A673 (cell line): ENCODE data around the gene NANOS3. TPM values are rescaled to one million over a fixed set of nuclear protein-coding genes. Genes with fewer than 3 reads are reported as not detected.

ENCODE experiments used
- BruUV-seq: library from RNA; stranded (reverse); fragments of 400-500 nt; replicated peaks from 2 replicates; lab custom pipeline; 2021; lab: Mats Ljungman, UMichigan
- CTCF ChIA-PET: fragments of 300-600 bp; sonication (Branson Sonifier 250); formaldehyde crosslinking; loops from one replicate; lab custom pipeline; 2022; ENCODE audit warnings: antibody characterized with exemption; lab: Charles Lee
- POLR2A ChIA-PET: fragments of 300-600 bp; sonication (Branson Sonifier 250); formaldehyde crosslinking; loops from one replicate; lab custom pipeline; 2022; ENCODE audit warnings: antibody characterized with exemption; ENCODE audit not compliant: low non-redundant PET; lab: Charles Lee
- DNase-seq: peaks from one replicate; pipeline ENCODE4 v3.0.0-alpha.2; 2015; ENCODE audit warnings: low spot score
- H3K27ac ChIP-seq: fragments of 200-600 bp; sonication (generic); 2 replicates; pipeline ENCODE4 v1.5.1; 2016; ENCODE audit warnings: mixed run types, low read depth, mild to moderate bottlenecking, mixed read lengths, antibody characterized with exemption, low read length; ENCODE audit not compliant: poor library complexity, severe bottlenecking
- H3K27me3 ChIP-seq: fragments of 200-600 bp; sonication (generic); replicated peaks from 2 replicates; pipeline ENCODE4 v1.6.1; 2017; ENCODE audit warnings: mixed run types, low read depth, mild to moderate bottlenecking, mixed read lengths, antibody characterized with exemption, low read length; ENCODE audit not compliant: insufficient read depth, poor library complexity
- H3K36me3 ChIP-seq: fragments of 200-600 bp; sonication (generic); 2 replicates; pipeline ENCODE4 v1.6.1; 2016; ENCODE audit warnings: mixed run types, mild to moderate bottlenecking, mixed read lengths, antibody characterized with exemption, low read length; ENCODE audit not compliant: insufficient read depth, poor library complexity, severe bottlenecking
- H3K4me1 ChIP-seq: fragments of 200-600 bp; sonication (generic); 2 replicates; pipeline ENCODE4 v1.6.1; 2017; ENCODE audit warnings: mixed run types, mild to moderate bottlenecking, mixed read lengths, antibody characterized with exemption, low read length; ENCODE audit not compliant: insufficient read depth, poor library complexity, severe bottlenecking
- H3K4me3 ChIP-seq: fragments of 200-600 bp; sonication (generic); 2 replicates; pipeline ENCODE4 v1.5.1; 2016; ENCODE audit warnings: low read depth, mixed run types, mild to moderate bottlenecking, mixed read lengths, low read length; ENCODE audit not compliant: poor library complexity, severe bottlenecking
- H3K9me3 ChIP-seq: fragments of 200-600 bp; sonication (generic); 2 replicates; pipeline ENCODE4 v1.6.1; 2016; ENCODE audit warnings: mixed run types, low read depth, mild to moderate bottlenecking, mixed read lengths, antibody characterized with exemption, low read length; ENCODE audit not compliant: poor library complexity, severe bottlenecking
- CTCF ChIP-seq: fragments of 300-800, 200-600 bp; sonication (generic); conservative IDR thresholded peaks from 2 replicates; pipeline ENCODE4 v1.5.1; 2017; ENCODE audit warnings: low read depth, mild to moderate bottlenecking, antibody characterized with exemption, low read length, moderate library complexity, mixed read lengths
- EZH2 ChIP-seq: fragments of 200-600 bp; sonication (generic); IDR thresholded peaks from 2 replicates; pipeline ENCODE4 v1.6.1; 2017; ENCODE audit warnings: borderline replicate concordance, low read depth, mild to moderate bottlenecking, mixed read lengths, antibody characterized with exemption, low read length; ENCODE audit not compliant: poor library complexity, severe bottlenecking
- intact Hi-C: fragments of 100-400 bp; cut with micrococcal nuclease; formaldehyde crosslinking; loops from one replicate; pipeline ENCODE4 v1.10.0; 2022; ENCODE audit not compliant: unreplicated experiment
- microRNA-seq: library from miRNA; unstranded; fragments of <30 nt; microRNA quantifications from one replicate; pipeline ENCODE4 v1.2.0, GENCODE V29; 2021
- total RNA-seq: library from RNA; stranded (reverse); gene quantifications from 2 replicates; pipeline ENCODE4 v1.2.3, GENCODE V29; 2021

NANOS3 gene
- total RNA-seq, 1 experiment from 2014 or later, result 4.9 TPM

GRCh38 chr19:13929956-13930355 is 53.0 kb downstream of the NANOS3 start:
- BruUV-seq, result no TSS peak
- no peaks in the 10 kb centered on the region for H3K27me3 ChIP-seq
- POLR2A ChIA-PET, result interaction anchor here (0.6 kb wide), 1 partner anchor 440 kb away, joined by 12 read pairs; no protein-coding TSS in a partner anchor
- no peak for DNase-seq
- no peak for TF ChIP-seq CTCF
- TF ChIP-seq EZH2, result no peak
- H3K9me3 ChIP-seq, result no peaks in the 10 kb centered on the region
- H3K36me3 ChIP-seq, result peaks cover 8% of the 10 kb centered on the region
- CTCF ChIA-PET, result no interaction called here
- H3K4me1 ChIP-seq, result no peaks in the 10 kb centered on the region
- no peak overlapping the region for H3K4me3 ChIP-seq
- no peak overlapping the region for H3K27ac ChIP-seq
- intact Hi-C loops, result no loop called here

Small RNA genes within 50 kb of the gene (microRNA-seq; reads per million reads assigned to microRNA genes)
- gene MIR181C (2,608 reads per million, percentile 89 among the genes with 10 or more reads in this experiment), gene MIR181D (4,090 reads per million, percentile 91 among the genes with 10 or more reads in this experiment)

Other genes with a start within 250 kb of the NANOS3 start
- gene MRI1, start 112.6 kb upstream of the NANOS3 start, total RNA-seq, result 57.9 and 63.8 TPM in 2 replicates
- 137 and 140 TPM in 2 replicates for gene C19orf53, start 102.7 kb upstream of the NANOS3 start, total RNA-seq
- 9.8 and 13.7 TPM in 2 replicates for gene ZSWIM4, start 81.7 kb upstream of the NANOS3 start, total RNA-seq
- gene BRME1, start 29.0 kb downstream of the NANOS3 start, total RNA-seq, result 3.2 and 4.0 TPM in 2 replicates
- gene CC2D1A, start 29.1 kb downstream of the NANOS3 start, total RNA-seq, result 38.6 and 40.9 TPM in 2 replicates
- not detected in 2 replicates for gene PODNL1, start 61.3 kb downstream of the NANOS3 start, total RNA-seq
- 62.4 and 65.4 TPM in 2 replicates for gene DCAF15, start 75.4 kb downstream of the NANOS3 start, total RNA-seq
- gene RFX1, start 129.2 kb downstream of the NANOS3 start, total RNA-seq, result 19.5 and 23.1 TPM in 2 replicates
- gene RLN3, start 151.0 kb downstream of the NANOS3 start, total RNA-seq, result not detected in 2 replicates
- 5.4 and 6.0 TPM in 2 replicates for gene IL27RA, start 154.6 kb downstream of the NANOS3 start, total RNA-seq
- gene PALM3, start 184.9 kb downstream of the NANOS3 start, total RNA-seq, result 18.5 and 21.8 TPM in 2 replicates
- 0.26 and 0.61 TPM in 2 replicates for gene MISP3, start 195.7 kb downstream of the NANOS3 start, total RNA-seq
- gene C19orf67, start 208.6 kb downstream of the NANOS3 start, total RNA-seq, result not detected in 2 replicates
- gene SAMD1, start 213.6 kb downstream of the NANOS3 start, total RNA-seq, result 52.9 and 56.0 TPM in 2 replicates
- gene PRKACA, start 240.6 kb downstream of the NANOS3 start, total RNA-seq, result 56.7 and 77.9 TPM in 2 replicates